ENCODE results near the gene S100A8.

- TF ChIP-seq REST (IDR thresholded peaks at IDR 0.05; ENCODE audit: insufficient read depth in 1 of 2, low read depth in 2 of 2, low read length in 1 of 2) (no peak), CTCF (IDR thresholded peaks at IDR 0.05) (no peak), SIN3A (IDR thresholded peaks at IDR 0.05; ENCODE audit: borderline replicate concordance, insufficient read depth, low read depth, low read length) (no peak)
These were observed 647 bp downstream of the S100A8 start for GRCh38 chr1:153389973-153390879.
